HEK293 (cell line): ENCODE data around the gene APOO.

Experiments used
- CTCF ChIA-PET: fragments of 350-600 bp; formaldehyde crosslinking; extraction: SDS; loops from one replicate; lab custom pipeline; 2021; ENCODE audit warnings: antibody characterized with exemption; lab: Yijun Ruan, JAX
- POLR2A ChIA-PET: fragments of 300-600 bp; formaldehyde crosslinking; extraction: SDS; loops from one replicate; lab custom pipeline; 2020; ENCODE audit warnings: antibody characterized with exemption, inconsistent platforms; lab: Yijun Ruan, JAX
- H3K27ac ChIP-seq: fragments of 200-500 bp; sonication (Bioruptor generic); 2 replicates; pipeline ENCODE4 v1.5.1; 2014; ENCODE audit warnings: low read depth, low read length, control low read depth, inconsistent platforms; ENCODE audit errors: extremely low read depth
- H3K36me3 ChIP-seq, 2 experiments: fragments of 200-500 bp in 1 of 2; sonication (Bioruptor generic) in 1 of 2; 1 replicate in 1 of 2; 2 replicates in 1 of 2; pipeline ENCODE4 v1.5.1; 2014 to 2017; ENCODE audit warnings: inconsistent platforms in 2 of 2, low read length in 2 of 2; ENCODE audit not compliant: control insufficient read depth in 2 of 2, insufficient read depth in 1 of 2
- H3K4me1 ChIP-seq: fragments of 200-500 bp; sonication (Bioruptor generic); 2 replicates; pipeline ENCODE4 v1.5.1; 2014; ENCODE audit warnings: mild to moderate bottlenecking, low read length, inconsistent platforms; ENCODE audit not compliant: control insufficient read depth, insufficient read depth
- H3K4me3 ChIP-seq: 2 replicates; pipeline ENCODE4 v1.5.1; 2011; ENCODE audit warnings: low read depth, mild to moderate bottlenecking, control low read depth, low read length, moderate library complexity
- H3K9me3 ChIP-seq: fragments of 200-500 bp; sonication (Bioruptor generic); 2 replicates; pipeline ENCODE4 v1.5.1; 2014; ENCODE audit warnings: low read depth, low read length, inconsistent platforms; ENCODE audit not compliant: control insufficient read depth, insufficient read depth
- BCL11B ChIP-seq: fragments of 450-650 bp; formaldehyde crosslinking; IDR thresholded peaks from 2 replicates; pipeline ENCODE4 v1.5.1; 2016; ENCODE audit warnings: low read depth, missing biosample characterization, missing genetic modification characterization
- BCL6B ChIP-seq: fragments of 450-650 bp; formaldehyde crosslinking; IDR thresholded peaks from 2 replicates; pipeline ENCODE4 v1.5.1; 2017; ENCODE audit warnings: missing biosample characterization, missing genetic modification characterization
- GLI4 ChIP-seq: fragments of 450-650 bp; formaldehyde crosslinking; IDR thresholded peaks from 2 replicates; pipeline ENCODE4 v1.5.1; 2016; ENCODE audit warnings: missing biosample characterization, missing genetic modification characterization
- HOXD13 ChIP-seq: sonication (generic); formaldehyde crosslinking; IDR thresholded peaks from 2 replicates; pipeline ENCODE4 v1.8.0; 2022; ENCODE audit warnings: missing genetic modification reagents, borderline replicate concordance
- OSR2 ChIP-seq: fragments of 450-650 bp; formaldehyde crosslinking; IDR thresholded peaks from 2 replicates; pipeline ENCODE4 v1.5.1; 2016; ENCODE audit warnings: missing biosample characterization, missing genetic modification characterization
- PBX3 ChIP-seq: sonication (generic); formaldehyde crosslinking; IDR thresholded peaks from 2 replicates; pipeline ENCODE4 v1.8.1; 2022; ENCODE audit warnings: mild to moderate bottlenecking, moderate library complexity, missing genetic modification reagents
- PRDM1 ChIP-seq: fragments of 450-650 bp; formaldehyde crosslinking; IDR thresholded peaks from 2 replicates; pipeline ENCODE4; 2016; ENCODE audit warnings: missing biosample characterization, missing genetic modification characterization
- PRDM6 ChIP-seq: fragments of 450-650 bp; formaldehyde crosslinking; IDR thresholded peaks from 2 replicates; pipeline ENCODE4 v1.5.1; 2017; ENCODE audit warnings: missing biosample characterization, missing genetic modification characterization
- WT1 ChIP-seq: fragments of 450-650 bp; formaldehyde crosslinking; IDR thresholded peaks from 2 replicates; pipeline ENCODE4 v1.5.1; 2016; ENCODE audit warnings: missing biosample characterization, missing genetic modification characterization
- ZBTB17 ChIP-seq: fragments of 450-650 bp; formaldehyde crosslinking; IDR thresholded peaks from 2 replicates; pipeline ENCODE4 v1.5.1; 2016; ENCODE audit warnings: missing biosample characterization, missing genetic modification characterization
- ZBTB44 ChIP-seq: fragments of 450-650 bp; IDR thresholded peaks from 2 replicates; pipeline ENCODE4 v1.5.1; 2018; ENCODE audit warnings: missing biosample characterization, mild to moderate bottlenecking, missing genetic modification characterization
- ZFHX2 ChIP-seq: fragments of 450-650 bp; formaldehyde crosslinking; conservative IDR thresholded peaks from 2 replicates; pipeline ENCODE4 v1.5.1; 2016; ENCODE audit warnings: missing biosample characterization, missing genetic modification characterization
- ZNF10 ChIP-seq: fragments of 450-650 bp; formaldehyde crosslinking; IDR thresholded peaks from 2 replicates; pipeline ENCODE4 v1.5.1; 2017; ENCODE audit warnings: missing biosample characterization, missing genetic modification characterization
- ZNF138 ChIP-seq: fragments of 450-650 bp; formaldehyde crosslinking; IDR thresholded peaks from 2 replicates; pipeline ENCODE4 v1.5.1; 2016; ENCODE audit warnings: missing biosample characterization, missing genetic modification characterization, borderline replicate concordance
- ZNF155 ChIP-seq: fragments of 450-650 bp; formaldehyde crosslinking; IDR thresholded peaks from 2 replicates; pipeline ENCODE4 v1.5.1; 2016; ENCODE audit warnings: missing biosample characterization, missing genetic modification characterization
- ZNF341 ChIP-seq: fragments of 450-650 bp; formaldehyde crosslinking; IDR thresholded peaks from 2 replicates; pipeline ENCODE4; 2016; ENCODE audit warnings: low read depth, missing biosample characterization, missing genetic modification characterization
- ZNF404 ChIP-seq: fragments of 450-650 bp; formaldehyde crosslinking; IDR thresholded peaks from 2 replicates; pipeline ENCODE4 v1.5.1; 2017; ENCODE audit warnings: missing biosample characterization, missing genetic modification characterization
- ZNF561 ChIP-seq: fragments of 450-650 bp; IDR thresholded peaks from 2 replicates; pipeline ENCODE4 v1.5.1; 2018; ENCODE audit warnings: missing biosample characterization, missing genetic modification characterization, borderline replicate concordance
- ZNF623 ChIP-seq: fragments of 450-650 bp; formaldehyde crosslinking; IDR thresholded peaks from 2 replicates; pipeline ENCODE4 v1.5.1; 2016; ENCODE audit warnings: missing biosample characterization, missing genetic modification characterization
- ZNF660 ChIP-seq: fragments of 450-650 bp; IDR thresholded peaks from 2 replicates; pipeline ENCODE4 v1.5.1; 2018; ENCODE audit warnings: missing biosample characterization, mild to moderate bottlenecking, missing genetic modification characterization
- ZNF776 ChIP-seq: fragments of 450-650 bp; formaldehyde crosslinking; IDR thresholded peaks from 2 replicates; pipeline ENCODE4 v1.5.0; 2017; ENCODE audit warnings: missing biosample characterization, missing genetic modification characterization, borderline replicate concordance
- ZNF830 ChIP-seq: fragments of 450-650 bp; IDR thresholded peaks from 2 replicates; pipeline ENCODE4 v1.5.0; 2018; ENCODE audit warnings: missing biosample characterization, missing genetic modification characterization, low read depth, mild to moderate bottlenecking, moderate library complexity
- ZSCAN23 ChIP-seq: fragments of 450-650 bp; formaldehyde crosslinking; IDR thresholded peaks from 2 replicates; pipeline ENCODE4 v1.5.1; 2016; ENCODE audit warnings: missing biosample characterization, missing genetic modification characterization
- ZXDB ChIP-seq: fragments of 450-650 bp; formaldehyde crosslinking; IDR thresholded peaks from 2 replicates; pipeline ENCODE4 v1.5.1; 2016; ENCODE audit warnings: missing biosample characterization, missing genetic modification characterization

The APOO gene

GRCh38 chrX:23820235-23820782 is 87.4 kb downstream of the APOO start (continued):
- no peak for TF ChIP-seq ZBTB44 (tag by site-specific recombination)
- TF ChIP-seq HOXD13 (CRISPR knock-in tag) = 0 out of 2 replicates have a peak, but pooled peaks have one; percentile 35
- TF ChIP-seq ZNF10 (tag by site-specific recombination) = peak; percentile 93
- TF ChIP-seq WT1 (tag by site-specific recombination) = no peak
- TF ChIP-seq ZFHX2 (tag by site-specific recombination) = no peak
- TF ChIP-seq ZXDB (tag by site-specific recombination) = 0 out of 2 replicates have a peak, but pooled peaks have one; percentile 28

- Histone ChIP-seq H3K4me1 (peaks cover 6% of the 10 kb centered on the region), H3K36me3 (no peaks in the 10 kb centered on the region), H3K9me3 (no peaks in the 10 kb centered on the region), H3K27ac (no peak overlapping the region), H3K4me3 (no peak overlapping the region)
- no peak for TF ChIP-seq ZNF138
- TF ChIP-seq ZNF404 (tag by site-specific recombination) = no peak
- no peak for TF ChIP-seq PBX3 (CRISPR knock-in tag)
- TF ChIP-seq ZNF341 (tag by site-specific recombination) = no peak
- TF ChIP-seq ZBTB17 = peak; percentile 74
- no peak for TF ChIP-seq ZNF561 (tag by site-specific recombination)
- TF ChIP-seq ZNF10 (tag by site-specific recombination) = peak; percentile 95
- TF ChIP-seq ZNF660 (tag by site-specific recombination) = no peak
- ChIA-PET CTCF (interaction anchor here (0.5 to 2.3 kb wide), 4 partner anchors 36 to 1241 kb away, joined by 3 to 14 read pairs (median 6); partner anchors contain the start of gene SAT1), POLR2A (interaction anchor here (1.0 to 5.4 kb wide), 2 partner anchors 12 to 36 kb away, joined by 3 to 44 read pairs; partner anchors contain the start of gene SAT1)
Measured at GRCh38 chrX:23819385-23820234, 88.1 kb downstream of the APOO start.

GRCh38 chrX:23817979-23818336 is 89.8 kb downstream of the APOO start:
- H3K36me3 ChIP-seq = no peaks in the 10 kb centered on the region
- no peak for TF ChIP-seq BCL11B (tag by site-specific recombination)
- no peak for TF ChIP-seq ZNF138
- no peak for TF ChIP-seq GLI4
- peak; percentile 40; the same call in 1 of the 2 replicates for TF ChIP-seq PRDM6 (tag by site-specific recombination)
- no peak for TF ChIP-seq ZNF776 (tag by site-specific recombination)
- TF ChIP-seq ZNF623 (tag by site-specific recombination) = no peak
- TF ChIP-seq ZNF830 (tag by site-specific recombination) = no peak
- no peak for TF ChIP-seq PRDM1
- peak; percentile 27; the same call in 1 of the 2 replicates for TF ChIP-seq OSR2 (tag by site-specific recombination)
- TF ChIP-seq ZNF155 (tag by site-specific recombination) = no peak
- no peak for TF ChIP-seq ZSCAN23 (tag by site-specific recombination)
- TF ChIP-seq BCL6B = peak; percentile 97
- TF ChIP-seq, all 188 proteins: peak for 3
- Histone ChIP-seq H3K27ac (no peak overlapping the region), H3K4me3 (no peak overlapping the region), H3K4me1 (peaks cover 6% of the 10 kb centered on the region), H3K9me3 (no peaks in the 10 kb centered on the region)
- CTCF ChIA-PET = no interaction called here
- POLR2A ChIA-PET = interaction anchor here (2.3 kb wide), 1 partner anchor 35 kb away, joined by 13 read pairs; the partner anchor contains the start of gene SAT1
